Endothelial cell of umbilical vein (primary cell): ENCODE measurements around the gene TMEM233. TPM values are rescaled to one million over a fixed set of nuclear protein-coding genes. Genes with fewer than 3 reads are reported as not detected.

Experiments used
- BruUV-seq: library from RNA; stranded (reverse); fragments of 400-500 nt; replicated peaks from 2 replicates; lab custom pipeline; 2021; lab: Mats Ljungman, UMichigan
- CTCF ChIA-PET: fragments of 300-600, 350-600 bp; sonication (Branson Sonifier 250); formaldehyde crosslinking; loops from one replicate; lab custom pipeline; 2021; ENCODE audit warnings: antibody characterized with exemption, inconsistent platforms; lab: Charles Lee
- POLR2A ChIA-PET: fragments of 300-600, 350-600 bp; sonication (Branson Sonifier 250); formaldehyde crosslinking; loops from one replicate; lab custom pipeline; 2021; ENCODE audit warnings: antibody characterized with exemption, inconsistent platforms; lab: Charles Lee
- DNase-seq: peaks from one replicate; pipeline ENCODE4 v3.0.0-alpha.2; 2011; ENCODE audit warnings: low read depth, low spot score
- FAIRE-seq: peaks from 2 replicates; lab custom pipeline; 2011; peaks lifted over from hg19 to GRCh38; lab: Jason Lieb, UNC
- H2AFZ ChIP-seq: 2 replicates; pipeline ENCODE4 v1.6.0; 2012; ENCODE audit warnings: low read depth, low read length, control low read depth, inconsistent platforms
- H3K27ac ChIP-seq: 2 replicates; pipeline ENCODE4 v1.5.1; 2011; ENCODE audit warnings: low read depth, mild to moderate bottlenecking, control low read depth, low read length, moderate library complexity; ENCODE audit not compliant: insufficient read depth
- H3K27me3 ChIP-seq, 2 experiments: 2 replicates each; pipeline versions ENCODE4 v1.6.0 to v1.6.1; 2011; ENCODE audit warnings: low read length in 2 of 2, mixed read lengths in 1 of 2; ENCODE audit not compliant: control insufficient read depth in 2 of 2, insufficient read depth in 2 of 2
- H3K36me3 ChIP-seq, 2 experiments: 2 replicates in 1 of 2; 3 replicates in 1 of 2; pipeline ENCODE4 v1.5.1; 2011; ENCODE audit warnings: low read length in 2 of 2, mild to moderate bottlenecking in 1 of 2, moderate library complexity in 1 of 2; ENCODE audit not compliant: control insufficient read depth in 2 of 2, insufficient read depth in 2 of 2; ENCODE audit errors: extremely low read depth in 1 of 2
- H3K4me1 ChIP-seq: 3 replicates; pipeline ENCODE4 v1.5.1; 2011; ENCODE audit warnings: mild to moderate bottlenecking, low read length; ENCODE audit not compliant: control insufficient read depth, insufficient read depth; ENCODE audit errors: extremely low read depth
- H3K4me2 ChIP-seq: 2 replicates; pipeline ENCODE4 v1.6.1; 2011; ENCODE audit warnings: low read length, control low read depth, mixed read lengths; ENCODE audit not compliant: insufficient read depth
- H3K4me3 ChIP-seq, 3 experiments: fragments of 200-600 bp in 1 of 3; sonication (generic), shearing (Covaris generic) in 1 of 3; replicated peaks in 1 of 3; 2 replicates each; pipeline ENCODE4 v1.5.1; 2011 to 2016; ENCODE audit warnings: control low read depth in 3 of 3, low read length in 3 of 3, mild to moderate bottlenecking in 2 of 3, inconsistent platforms in 1 of 3, low read depth in 1 of 3, moderate library complexity in 1 of 3; ENCODE audit not compliant: insufficient read depth in 1 of 3
- H3K79me2 ChIP-seq: 2 replicates; pipeline ENCODE4 v1.6.0; 2012; ENCODE audit warnings: low read length, inconsistent platforms; ENCODE audit not compliant: control insufficient read depth, insufficient read depth
- H3K9ac ChIP-seq: replicated peaks from 2 replicates; pipeline ENCODE3; 2011; ENCODE audit warnings: low read length, control low read depth; ENCODE audit not compliant: insufficient read depth; ENCODE audit errors: extremely low read depth
- H3K9me1 ChIP-seq: replicated peaks from 3 replicates; pipeline ENCODE4 v1.6.0; 2011; ENCODE audit warnings: mild to moderate bottlenecking, low read length; ENCODE audit not compliant: control insufficient read depth, insufficient read depth; ENCODE audit errors: extremely low read depth
- H3K9me3 ChIP-seq: replicated peaks from 2 replicates; pipeline ENCODE4 v1.5.1; 2012; ENCODE audit warnings: low read length, inconsistent platforms; ENCODE audit not compliant: control insufficient read depth, insufficient read depth
- H4K20me1 ChIP-seq: replicated peaks from 2 replicates; pipeline ENCODE3; 2011; ENCODE audit warnings: mild to moderate bottlenecking, low read length; ENCODE audit not compliant: control insufficient read depth, insufficient read depth; ENCODE audit errors: extremely low read depth
- CTCF ChIP-seq, 2 donors: IDR thresholded peaks; 1 replicate in 1 of 2; 2 replicates in 1 of 2; pipeline ENCODE4 v1.5.1; 2011; ENCODE audit warnings: low read length in 2 of 2, mild to moderate bottlenecking in 2 of 2, moderate library complexity in 2 of 2, control low read depth in 1 of 2, inconsistent platforms in 1 of 2, low read depth in 1 of 2; ENCODE audit not compliant: insufficient read depth in 1 of 2; ENCODE audit errors: extremely low read depth in 1 of 2
- EZH2 ChIP-seq: IDR thresholded peaks from 2 replicates; pipeline ENCODE4 v1.6.1; 2012; ENCODE audit warnings: borderline replicate concordance, low read depth, mild to moderate bottlenecking, moderate library complexity, low read length, inconsistent platforms; ENCODE audit not compliant: severe bottlenecking
- FOS ChIP-seq: IDR thresholded peaks from 2 replicates; pipeline ENCODE4 v1.6.1; 2011; ENCODE audit warnings: mild to moderate bottlenecking, low read length, moderate library complexity, borderline replicate concordance; ENCODE audit not compliant: insufficient read depth
- GATA2 ChIP-seq: IDR thresholded peaks from 2 replicates; pipeline ENCODE4 v1.7.0; 2011; ENCODE audit warnings: low read depth, mild to moderate bottlenecking, moderate library complexity, mixed read lengths, low read length; ENCODE audit not compliant: insufficient read length, insufficient read depth
- JUN ChIP-seq: IDR thresholded peaks from 2 replicates; pipeline ENCODE4 v1.6.1; 2011; ENCODE audit warnings: borderline replicate concordance, low read depth; ENCODE audit not compliant: insufficient read length, insufficient read depth
- MAX ChIP-seq: IDR thresholded peaks from 2 replicates; pipeline ENCODE4 v1.6.1; 2011; ENCODE audit not compliant: insufficient read depth, insufficient read length
- POLR2A ChIP-seq: IDR thresholded peaks from 2 replicates; pipeline ENCODE4 v1.6.1; 2012; ENCODE audit warnings: low read depth, mild to moderate bottlenecking, control low read depth, low read length
- POLR2AphosphoS5 ChIP-seq: IDR thresholded peaks from 2 replicates; pipeline ENCODE4 v1.6.1; 2012; ENCODE audit warnings: low read depth, mild to moderate bottlenecking, control low read depth, low read length, moderate library complexity; ENCODE audit not compliant: insufficient read depth
- dilution Hi-C: fragments of 300-500 bp; cut with MboI; formaldehyde crosslinking; loops from one replicate; pipeline ENCODE4 v1.15.0; 2019; ENCODE audit warnings: low sequenced_read_pairs; ENCODE audit not compliant: extremely low pct_ligation_motif_present
- intact Hi-C: fragments of 100-400 bp; cut with micrococcal nuclease; formaldehyde crosslinking; loops from one replicate; pipeline ENCODE4 v1.10.0; 2022
- polyA plus RNA-seq, 4 experiments: library from polyadenylated mRNA; depleted of rRNA in 3 of 4; stranded (reverse) in 3 of 4; unstranded in 1 of 4; fragments of >200 nt; gene quantifications; 2 replicates each; pipeline versions ENCODE4 v1.2.1 to v1.2.3, GENCODE V29; 2011 to 2012; ENCODE audit warnings: missing spikeins in 1 of 4
- total RNA-seq: library from RNA; stranded (reverse); gene quantifications from 2 replicates; pipeline ENCODE4 v1.2.3, GENCODE V29; 2021

Gene TMEM233
- total and polyA plus RNA-seq, 2 donors (not counting 3 experiments of a cell fraction or from before 2014, with no cell fraction given): 0.01 TPM; not detected in 1

- H3K9ac ChIP-seq: no peak overlapping the region
- H3K4me3 ChIP-seq: no peak overlapping the region
- H3K4me2 ChIP-seq: no peak overlapping the region
- TF ChIP-seq MAX (no peak), CTCF (IDR thresholded peaks at IDR 0.05; ENCODE audit: extremely low read depth in 1 of 2, insufficient read depth in 1 of 2, low read depth in 1 of 2, low read length in 2 of 2) (no peak), POLR2AphosphoS5 (no peak), FOS (no peak), JUN (no peak), POLR2A (no peak), EZH2 (no peak), GATA2 (no peak)
- no peaks in the 10 kb centered on the region for H3K79me2 ChIP-seq
- no peaks in the 10 kb centered on the region for H4K20me1 ChIP-seq
- no peaks in the 10 kb centered on the region for H3K9me1 ChIP-seq
- H2AFZ ChIP-seq: no peak overlapping the region
- intact Hi-C loops: no loop called here
- no peak for DNase-seq
- peaks cover 0 to 3% of the 10 kb centered on the region in 2 experiments for H3K27me3 ChIP-seq
- H3K27ac ChIP-seq: no peak overlapping the region
- CTCF ChIA-PET: interaction anchor here (0.7 kb wide), 1 partner anchor 69 kb away, joined by 3 read pairs; no protein-coding TSS in a partner anchor
- no peak for FAIRE-seq
- dilution Hi-C loops: no loop called here
- POLR2A ChIA-PET: no interaction called here
- no TSS peak for BruUV-seq
- H3K36me3 ChIP-seq: no peaks in the 10 kb centered on the region
- no peaks in the 10 kb centered on the region for H3K9me3 ChIP-seq
- H3K4me1 ChIP-seq: no peaks in the 10 kb centered on the region
These were observed 34.1 kb downstream of the TMEM233 start for GRCh38 chr12:119627686-119628085.
